Body of pancreas (tissue), 4 donors: Measurements from ENCODE around the gene SCN3B.

Experiments
- CTCF ChIP-seq, 7 experiments: fragments of 450-650 bp in 4 of 7; fragments of 200-600 bp in 3 of 7; sonication (generic) in 3 of 7; IDR thresholded peaks; one replicate each; pipeline ENCODE4 v1.5.1; 2016 to 2019; ENCODE audit warnings: antibody characterized with exemption in 7 of 7
- POLR2A ChIP-seq, 3 donors: fragments of 450-650 bp; IDR thresholded peaks; one replicate each; pipeline ENCODE4 v1.6.1; 2016; ENCODE audit warnings: antibody characterized with exemption in 3 of 3, mild to moderate bottlenecking in 2 of 3

- TF ChIP-seq CTCF (IDR thresholded peaks at IDR 0.05) = no peak
- peak in 2 of 3 donors; percentile 28 to 29 for TF ChIP-seq POLR2A (IDR thresholded peaks at IDR 0.05)
These were observed 64.0 kb downstream of the SCN3B start for GRCh38 chr11:123590296-123590912.
